ENCODE results near the gene ANKHD1. TPM values are rescaled to one million over a fixed set of nuclear protein-coding genes. Genes with fewer than 3 reads are reported as not detected.
A peak's percentile ranks its signal among the peaks of the same experiment; 100 is the strongest.
"Not testable (repeated sequence)": the region's sequence is repeated elsewhere in the genome, so short reads cannot be mapped to it uniquely, and the experiment has no call there.

Gene ANKHD1
- total RNA-seq, 2 donors from 2014 or later = 69.7 to 112 TPM

DNA sequence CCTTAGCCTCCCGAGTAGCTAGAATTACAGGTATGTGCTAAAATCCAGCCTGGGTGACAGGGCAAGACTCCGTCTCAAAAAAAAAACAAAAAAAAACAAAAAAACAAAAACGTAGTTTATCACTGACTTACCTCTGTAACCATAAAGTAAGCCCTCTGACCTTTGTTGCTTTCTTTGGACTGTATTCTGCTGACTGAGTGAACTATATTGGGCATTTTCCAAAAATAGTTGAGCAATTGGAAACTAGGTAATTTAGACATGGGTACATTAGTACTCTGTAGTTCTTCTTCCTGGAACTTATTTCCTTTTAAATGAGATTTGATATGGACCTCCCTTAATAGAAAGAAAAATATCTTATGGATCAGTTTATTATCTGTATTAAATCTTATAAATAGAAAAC, 66.6 kb downstream of the ANKHD1 start:
- H3K27ac ChIP-seq = no peak overlapping the region

DNA sequence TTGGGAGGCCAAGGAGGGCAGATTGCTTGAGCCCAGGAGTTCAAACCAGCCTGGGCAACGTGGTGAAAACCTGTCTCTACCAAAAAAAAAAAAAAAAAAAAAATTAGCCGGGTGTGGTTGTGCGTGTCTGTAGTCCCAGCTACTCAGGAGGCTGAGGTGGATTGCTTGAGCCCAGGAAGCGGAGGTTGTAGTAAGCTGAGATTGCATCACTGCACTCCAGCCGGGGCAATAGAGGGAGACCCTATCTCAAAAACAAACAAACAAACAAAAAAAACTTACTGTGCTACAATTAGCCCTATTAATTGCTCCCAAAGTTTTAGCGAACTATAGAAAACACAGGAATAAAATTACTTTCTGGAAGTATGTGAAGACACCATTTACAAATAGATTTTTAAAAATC, 67.6 kb downstream of the ANKHD1 start:
- Histone ChIP-seq H3K36me3 (no peaks in the 10 kb centered on the region), H3K4me1 (replicated peaks) (no peaks in the 10 kb centered on the region), H3K27ac (no peak overlapping the region), H3K4me3 (no peak overlapping the region), H3K9me3 (no peaks in the 10 kb centered on the region), H3K27me3 (replicated peaks; ENCODE audit: insufficient read depth) (no peaks in the 10 kb centered on the region)
- intact Hi-C loops (cut with DNase I) = no loop called here
- TF ChIP-seq POLR2AphosphoS5 (IDR thresholded peaks at IDR 0.05) (no peak), POLR2A (IDR thresholded peaks at IDR 0.05) (no peak)
- TF ChIP-seq, protein P1, sequence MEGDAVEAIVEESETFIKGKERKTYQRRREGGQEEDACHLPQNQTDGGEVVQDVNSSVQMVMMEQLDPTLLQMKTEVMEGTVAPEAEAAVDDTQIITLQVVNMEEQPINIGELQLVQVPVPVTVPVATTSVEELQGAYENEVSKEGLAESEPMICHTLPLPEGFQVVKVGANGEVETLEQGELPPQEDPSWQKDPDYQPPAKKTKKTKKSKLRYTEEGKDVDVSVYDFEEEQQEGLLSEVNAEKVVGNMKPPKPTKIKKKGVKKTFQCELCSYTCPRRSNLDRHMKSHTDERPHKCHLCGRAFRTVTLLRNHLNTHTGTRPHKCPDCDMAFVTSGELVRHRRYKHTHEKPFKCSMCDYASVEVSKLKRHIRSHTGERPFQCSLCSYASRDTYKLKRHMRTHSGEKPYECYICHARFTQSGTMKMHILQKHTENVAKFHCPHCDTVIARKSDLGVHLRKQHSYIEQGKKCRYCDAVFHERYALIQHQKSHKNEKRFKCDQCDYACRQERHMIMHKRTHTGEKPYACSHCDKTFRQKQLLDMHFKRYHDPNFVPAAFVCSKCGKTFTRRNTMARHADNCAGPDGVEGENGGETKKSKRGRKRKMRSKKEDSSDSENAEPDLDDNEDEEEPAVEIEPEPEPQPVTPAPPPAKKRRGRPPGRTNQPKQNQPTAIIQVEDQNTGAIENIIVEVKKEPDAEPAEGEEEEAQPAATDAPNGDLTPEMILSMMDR (IDR thresholded peaks at IDR 0.05) = no peak
- WGBS = 86% methylated on average over 6 of the region's 6 CpGs
- no peak for DNase-seq (ENCODE audit: low spot score)

More for the DNA sequence above, 66.6 kb downstream of the ANKHD1 start:
- H3K4me1 ChIP-seq (replicated peaks) = no peaks in the 10 kb centered on the region
- H3K9me3 ChIP-seq = no peaks in the 10 kb centered on the region
- TF ChIP-seq POLR2AphosphoS5 (IDR thresholded peaks at IDR 0.05) = no peak
- TF ChIP-seq, protein P1 (IDR thresholded peaks at IDR 0.05) = no peak
- WGBS = 53% methylated on average over 3 of the region's 3 CpGs
- no peaks in the 10 kb centered on the region for H3K36me3 ChIP-seq
- no peak overlapping the region for H3K4me3 ChIP-seq
- H3K27me3 ChIP-seq (replicated peaks; ENCODE audit: insufficient read depth) = no peaks in the 10 kb centered on the region
- intact Hi-C loops (cut with DNase I) = no loop called here
- no peak for DNase-seq (ENCODE audit: low spot score)

DNA sequence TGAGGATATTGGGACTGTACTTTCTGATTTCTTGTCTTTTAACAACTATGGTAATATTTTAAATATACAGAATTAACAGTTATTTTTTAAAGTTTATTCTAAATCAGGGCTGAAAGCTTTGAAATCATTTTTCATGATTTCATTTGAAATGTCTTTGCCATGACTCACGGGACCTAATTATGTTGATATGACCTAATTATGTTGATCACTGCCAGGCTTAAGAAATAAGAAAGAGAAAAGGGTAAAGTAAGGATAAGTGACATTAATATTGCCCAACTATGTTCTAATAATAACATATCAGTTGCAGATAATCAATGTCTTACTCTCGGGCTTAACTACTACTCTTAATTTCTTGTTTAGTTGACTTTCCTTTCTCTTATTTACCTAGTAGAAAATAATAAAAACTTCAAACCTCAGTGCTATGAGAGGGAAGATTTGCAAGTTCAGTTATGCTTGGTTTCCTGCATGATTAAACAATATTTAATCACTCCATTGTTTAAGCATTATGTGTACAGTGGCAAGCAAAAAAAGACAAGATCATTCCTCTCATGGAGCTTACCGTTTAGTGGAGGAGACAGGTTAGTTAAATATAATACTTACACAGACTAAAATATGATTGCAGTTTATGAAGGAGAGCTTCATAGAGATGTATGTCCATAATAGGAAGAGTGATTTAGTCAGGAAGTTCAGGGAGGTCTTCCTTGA, 78.8 kb downstream of the ANKHD1 start:
- H3K27me3 ChIP-seq (replicated peaks; ENCODE audit: insufficient read depth) = no peaks in the 10 kb centered on the region

DNA sequence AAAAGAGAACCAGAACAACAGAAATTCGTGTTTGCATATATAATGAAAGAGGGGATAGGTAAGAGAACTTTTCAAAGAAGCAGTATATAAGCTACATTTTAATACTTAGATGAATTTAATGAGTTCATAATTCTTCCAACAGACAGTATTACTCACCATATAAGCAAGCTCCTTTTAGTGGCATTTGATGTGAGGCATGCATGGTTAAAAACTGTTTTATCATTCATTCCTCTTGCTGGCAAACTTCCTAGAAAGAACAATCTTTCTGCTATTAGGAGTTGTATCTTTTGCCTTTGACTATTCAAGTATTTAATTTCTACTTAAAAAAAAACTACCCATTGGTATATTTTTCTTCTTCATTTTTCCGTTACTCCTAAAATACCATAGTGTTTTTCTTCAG, 80.1 kb downstream of the ANKHD1 start:
- Histone ChIP-seq H3K4me1 (replicated peaks) (no peaks in the 10 kb centered on the region), H3K4me3 (no peak overlapping the region), H3K27me3 (replicated peaks; ENCODE audit: insufficient read depth) (no peaks in the 10 kb centered on the region), H3K27ac (no peak overlapping the region), H3K9me3 (no peaks in the 10 kb centered on the region), H3K36me3 (no peaks in the 10 kb centered on the region)
- TF ChIP-seq, protein P1 (IDR thresholded peaks at IDR 0.05) = no peak
- TF ChIP-seq POLR2A (IDR thresholded peaks at IDR 0.05) (no peak), POLR2AphosphoS5 (IDR thresholded peaks at IDR 0.05) (no peak)
- WGBS = 82% methylated on average over 2 of the region's 2 CpGs
- no peak for DNase-seq (ENCODE audit: low spot score)
- intact Hi-C loops (cut with DNase I) = no loop called here

More for the DNA sequence above, 78.8 kb downstream of the ANKHD1 start:
- H3K9me3 ChIP-seq = no peaks in the 10 kb centered on the region
- no peak overlapping the region for H3K27ac ChIP-seq
- no peaks in the 10 kb centered on the region for H3K36me3 ChIP-seq
- intact Hi-C loops (cut with DNase I) = no loop called here
- DNase-seq (ENCODE audit: low spot score) = no peak
- 62% methylated on average over 3 of the region's 3 CpGs for WGBS
- H3K4me1 ChIP-seq (replicated peaks) = no peaks in the 10 kb centered on the region
- H3K4me3 ChIP-seq = no peak overlapping the region
- TF ChIP-seq, protein P1 (IDR thresholded peaks at IDR 0.05) = no peak
- TF ChIP-seq POLR2A (IDR thresholded peaks at IDR 0.05) (no peak), POLR2AphosphoS5 (IDR thresholded peaks at IDR 0.05) (peak; percentile 7)

DNA sequence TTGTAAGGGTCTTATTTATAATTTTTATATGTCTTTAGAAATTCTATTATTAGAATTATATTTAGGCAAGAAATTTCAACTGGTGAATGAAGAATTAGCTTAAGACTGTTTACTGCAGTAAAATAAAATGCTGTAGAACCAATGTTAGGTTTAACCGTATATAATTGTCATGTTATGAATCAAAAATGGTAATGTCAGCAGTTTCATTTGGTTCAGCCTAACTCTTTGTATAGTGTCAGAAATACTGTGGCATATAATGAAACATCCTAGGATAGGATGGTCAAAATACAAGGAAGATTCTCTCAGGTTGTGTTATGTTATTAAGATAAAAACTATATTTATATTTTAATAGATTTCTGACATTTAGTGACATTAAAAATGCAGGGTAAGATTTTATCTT, 81.4 kb downstream of the ANKHD1 start:
- H3K27ac ChIP-seq = no peak overlapping the region
- H3K36me3 ChIP-seq = no peaks in the 10 kb centered on the region
- H3K4me1 ChIP-seq (replicated peaks) = no peaks in the 10 kb centered on the region
- no peak overlapping the region for H3K4me3 ChIP-seq
- no peak for DNase-seq (ENCODE audit: low spot score)
- WGBS = 97% methylated on average over 1 of the region's 1 CpG
- no peaks in the 10 kb centered on the region for H3K9me3 ChIP-seq
- intact Hi-C loops (cut with DNase I) = no loop called here
- H3K27me3 ChIP-seq (replicated peaks; ENCODE audit: insufficient read depth) = no peaks in the 10 kb centered on the region
- no peak for TF ChIP-seq POLR2AphosphoS5 (IDR thresholded peaks at IDR 0.05)
- TF ChIP-seq, protein P1 (IDR thresholded peaks at IDR 0.05) = no peak
- no peak for TF ChIP-seq POLR2A (IDR thresholded peaks at IDR 0.05)

DNA sequence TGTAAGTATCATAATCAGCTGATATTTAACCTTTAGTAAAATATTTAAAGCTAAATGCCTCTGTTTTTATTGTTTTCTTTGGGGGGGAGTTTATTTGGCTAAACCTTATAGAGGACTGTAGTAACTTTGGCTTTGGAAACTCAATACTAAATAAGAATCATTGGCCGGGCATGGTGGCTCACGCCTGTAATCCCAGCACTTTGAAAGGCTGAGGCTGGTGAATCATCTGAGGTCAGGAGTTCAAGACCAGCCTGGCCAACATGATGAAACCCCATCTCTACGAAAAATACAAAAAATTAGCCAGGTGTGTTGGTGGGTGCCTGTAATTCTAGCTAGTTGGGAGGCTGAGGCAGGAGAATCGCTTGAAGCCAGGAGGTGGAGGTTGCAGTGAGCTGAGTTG, 86.5 kb downstream of the ANKHD1 start:
- H3K27me3 ChIP-seq (replicated peaks; ENCODE audit: insufficient read depth); H3K9me3 ChIP-seq; H3K4me3 ChIP-seq; H3K36me3 ChIP-seq; H3K27ac ChIP-seq; H3K4me1 ChIP-seq (replicated peaks); DNase-seq (ENCODE audit: low spot score); intact Hi-C loops (cut with DNase I): not testable (repeated sequence)
- WGBS = 93% methylated on average over 4 of the region's 4 CpGs

All from prostate gland (tissue), 2 donors.